Esophagus squamous epithelium (tissue), 4 donors: ENCODE measurements around the gene HNF4A.

Source experiments
- CTCF ChIP-seq, 6 experiments: fragments of 450-650 bp in 4 of 6; fragments of 200-600 bp in 2 of 6; sonication (generic) in 2 of 6; IDR thresholded peaks; one replicate each; pipeline ENCODE4 v1.5.1; 2016 to 2019; ENCODE audit warnings: antibody characterized with exemption in 6 of 6, mild to moderate bottlenecking in 4 of 6, moderate library complexity in 4 of 6
- POLR2A ChIP-seq, 4 donors: fragments of 450-650 bp; IDR thresholded peaks; one replicate each; pipeline ENCODE4 v1.6.1; 2017; ENCODE audit warnings: antibody characterized with exemption in 4 of 4, mild to moderate bottlenecking in 4 of 4, moderate library complexity in 3 of 4

GRCh38 chr20:44342248-44342647 lies 13.3 kb upstream of the HNF4A start:
- TF ChIP-seq CTCF (IDR thresholded peaks at IDR 0.05) (no peak), POLR2A (IDR thresholded peaks at IDR 0.05) (no peak)
